DOHH2 (cell line): ENCODE data around the gene IMMP2L.

Experiments used
- CTCF ChIP-seq: fragments of 200-600 bp; sonication (generic); IDR thresholded peaks from one replicate; pipeline ENCODE4 v1.5.1; 2014; ENCODE audit warnings: antibody characterized with exemption, mild to moderate bottlenecking, low read depth, low read length; ENCODE audit not compliant: poor library complexity, severe bottlenecking
- EZH2phosphoT487 ChIP-seq: fragments of 200-600 bp; sonication (generic); IDR thresholded peaks from 2 replicates; pipeline ENCODE4 v1.6.1; 2017; ENCODE audit warnings: borderline replicate concordance, mild to moderate bottlenecking, antibody characterized with exemption, low read length, moderate library complexity, mixed read lengths

GRCh38 chr7:111290419-111290818 lies 271.9 kb downstream of the IMMP2L start:
- TF ChIP-seq CTCF (no peak), EZH2phosphoT487 (no peak)
